MM.1S (cell line): ENCODE results near the gene C14orf132.

ENCODE experiments used
- EZH2 ChIP-seq: fragments of 300-600 bp; sonication (generic); optimal IDR thresholded peaks from 2 replicates; pipeline ENCODE3; 2017; ENCODE audit warnings: low read depth, mild to moderate bottlenecking, antibody characterized with exemption, low read length, mixed read lengths
- EZH2phosphoT487 ChIP-seq: fragments of 300-600 bp; sonication (generic); IDR thresholded peaks from 2 replicates; pipeline ENCODE4 v1.6.1; 2018; ENCODE audit warnings: antibody characterized with exemption, low read length
- TF ChIP-seq, protein P1 (sequence below): fragments of 300-600 bp; sonication (generic); IDR thresholded peaks from 2 replicates; pipeline ENCODE4 v1.5.1; 2016; ENCODE audit warnings: antibody characterized with exemption, low read length, mixed read lengths

DNA sequence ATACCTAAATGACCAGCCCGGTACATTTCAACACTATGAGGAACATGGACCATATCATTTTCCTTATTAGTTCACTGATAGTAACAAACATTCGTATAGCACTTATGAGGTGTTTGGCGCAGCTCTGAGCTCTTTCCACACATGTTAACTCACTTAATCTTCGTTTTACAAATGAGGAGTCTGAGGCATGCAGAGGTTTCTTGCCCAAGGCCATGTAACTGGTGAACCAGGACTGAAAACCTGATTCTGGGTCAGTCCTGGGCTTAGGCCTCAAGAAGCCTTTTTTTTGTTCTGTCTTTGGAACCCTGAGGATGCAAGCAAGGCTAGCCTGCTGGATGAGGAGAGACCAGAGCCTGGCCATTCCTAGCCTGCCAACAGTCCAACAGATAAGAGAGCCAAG is 55.0 kb downstream of the C14orf132 start:
- TF ChIP-seq, protein P1, sequence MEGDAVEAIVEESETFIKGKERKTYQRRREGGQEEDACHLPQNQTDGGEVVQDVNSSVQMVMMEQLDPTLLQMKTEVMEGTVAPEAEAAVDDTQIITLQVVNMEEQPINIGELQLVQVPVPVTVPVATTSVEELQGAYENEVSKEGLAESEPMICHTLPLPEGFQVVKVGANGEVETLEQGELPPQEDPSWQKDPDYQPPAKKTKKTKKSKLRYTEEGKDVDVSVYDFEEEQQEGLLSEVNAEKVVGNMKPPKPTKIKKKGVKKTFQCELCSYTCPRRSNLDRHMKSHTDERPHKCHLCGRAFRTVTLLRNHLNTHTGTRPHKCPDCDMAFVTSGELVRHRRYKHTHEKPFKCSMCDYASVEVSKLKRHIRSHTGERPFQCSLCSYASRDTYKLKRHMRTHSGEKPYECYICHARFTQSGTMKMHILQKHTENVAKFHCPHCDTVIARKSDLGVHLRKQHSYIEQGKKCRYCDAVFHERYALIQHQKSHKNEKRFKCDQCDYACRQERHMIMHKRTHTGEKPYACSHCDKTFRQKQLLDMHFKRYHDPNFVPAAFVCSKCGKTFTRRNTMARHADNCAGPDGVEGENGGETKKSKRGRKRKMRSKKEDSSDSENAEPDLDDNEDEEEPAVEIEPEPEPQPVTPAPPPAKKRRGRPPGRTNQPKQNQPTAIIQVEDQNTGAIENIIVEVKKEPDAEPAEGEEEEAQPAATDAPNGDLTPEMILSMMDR = no peak
- TF ChIP-seq EZH2 (no peak), EZH2phosphoT487 (no peak)
